ENCODE measurements around the gene SP100. TPM values are rescaled to one million over a fixed set of nuclear protein-coding genes. Genes with fewer than 3 reads are reported as not detected.

The SP100 gene
- total RNA-seq, 1 donor from 2014 or later = not detected

GRCh38 chr2:230592775-230593174 lies 176.8 kb downstream of the SP100 start:
- H3K4me1 Mint-ChIP-seq (ENCODE audit: low read depth, unreplicated experiment) = no peaks in the 10 kb centered on the region
- no peaks in the 10 kb centered on the region for H3K36me3 Mint-ChIP-seq (ENCODE audit: unreplicated experiment)
- DNase-seq = no peak
- no peak overlapping the region for H3K27ac Mint-ChIP-seq (ENCODE audit: unreplicated experiment)
- no peaks in the 10 kb centered on the region for H3K9me3 Mint-ChIP-seq (ENCODE audit: unreplicated experiment)
- H3K27me3 Mint-ChIP-seq (ENCODE audit: unreplicated experiment) = peaks cover 2% of the 10 kb centered on the region
- no peak for TF ChIP-seq CTCF (IDR thresholded peaks at IDR 0.05; ENCODE audit: partially characterized antibody, unreplicated experiment)
- no peak overlapping the region for H3K4me3 Mint-ChIP-seq (ENCODE audit: unreplicated experiment)

Other genes starting within 250 kb of the SP100 start
- gene SP110, start 196.2 kb upstream of the SP100 start, total RNA-seq (ENCODE audit: unreplicated experiment) = 1.3 TPM
- gene SP140, start 190.5 kb upstream of the SP100 start, total RNA-seq (ENCODE audit: unreplicated experiment) = not detected
- 0.34 TPM for gene SP140L, start 89.0 kb upstream of the SP100 start, total RNA-seq (ENCODE audit: unreplicated experiment)

Measured in glutamatergic neuron (in vitro differentiated cells).